Stimulated activated CD8-positive, alpha-beta memory T cell treated with anti-CD3 and anti-CD28 coated beads, Interleukin-4, amount 100 ng/mL, for 24 hours (primary cell): Measurements from ENCODE around the gene CSRP2.
A peak's percentile ranks its signal among the peaks of the same experiment; 100 is the strongest.

ENCODE experiments used
- DNase-seq: peaks from one replicate; pipeline ENCODE4 v3.0.0-alpha.2; 2020; ENCODE audit warnings: low read depth

The CSRP2 gene

GRCh38 chr12:76878899-76879709 lies at the start of gene CSRP2:
Gene CSRP2, minus strand, starts transcription at chr12:76879019. Its CDS starts 12,759 bp downstream, at chr12:76866260.
- DNase-seq = peak; percentile 57

- no peak for DNase-seq
Measured at GRCh38 chr12:76927170-76927784, 48.5 kb upstream of the CSRP2 start.

DNA sequence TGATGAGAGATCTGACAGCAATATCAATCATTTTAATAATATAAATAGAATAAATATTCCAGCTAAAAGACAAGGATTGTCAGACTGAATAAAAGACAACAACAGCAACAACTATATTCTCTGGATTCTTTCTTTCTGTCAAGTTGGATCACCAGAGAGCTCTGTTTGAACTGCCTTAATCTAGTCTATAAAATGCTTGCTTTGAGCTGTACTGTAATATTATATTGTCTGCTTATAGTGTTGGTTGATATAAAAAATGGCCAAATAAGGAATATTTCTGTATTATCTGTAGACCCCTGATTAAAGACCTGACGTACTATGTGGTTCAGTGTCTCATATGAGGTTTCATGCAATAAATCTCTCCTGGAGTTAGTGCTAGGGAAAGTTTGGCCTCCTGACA lies 46.3 kb upstream of the CSRP2 start:
- no peak for DNase-seq

- no peak for DNase-seq
Measured at GRCh38 chr12:76922866-76923265, 44.0 kb upstream of the CSRP2 start.

GRCh38 chr12:76921891-76922664 lies 43.3 kb upstream of the CSRP2 start:
- no peak for DNase-seq

DNA sequence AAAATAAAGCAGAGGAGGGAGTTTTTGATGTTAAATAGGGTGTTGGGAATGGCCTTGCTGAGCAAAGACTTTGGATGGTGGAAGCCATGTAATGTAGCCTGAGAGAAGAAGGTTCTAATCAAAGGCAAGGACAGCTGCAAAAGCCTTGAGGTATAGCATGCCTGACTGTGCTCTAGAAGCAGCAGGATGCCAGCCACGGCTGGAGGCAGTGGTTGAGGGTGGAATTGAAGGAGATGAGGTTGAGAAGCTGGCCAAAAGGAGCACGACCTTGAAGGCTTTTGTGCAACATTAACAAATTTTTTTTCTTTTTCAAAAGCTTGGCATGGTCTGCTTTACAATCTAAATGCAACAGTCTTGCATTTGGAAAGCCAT lies 42.3 kb upstream of the CSRP2 start:
- DNase-seq = no peak

DNA sequence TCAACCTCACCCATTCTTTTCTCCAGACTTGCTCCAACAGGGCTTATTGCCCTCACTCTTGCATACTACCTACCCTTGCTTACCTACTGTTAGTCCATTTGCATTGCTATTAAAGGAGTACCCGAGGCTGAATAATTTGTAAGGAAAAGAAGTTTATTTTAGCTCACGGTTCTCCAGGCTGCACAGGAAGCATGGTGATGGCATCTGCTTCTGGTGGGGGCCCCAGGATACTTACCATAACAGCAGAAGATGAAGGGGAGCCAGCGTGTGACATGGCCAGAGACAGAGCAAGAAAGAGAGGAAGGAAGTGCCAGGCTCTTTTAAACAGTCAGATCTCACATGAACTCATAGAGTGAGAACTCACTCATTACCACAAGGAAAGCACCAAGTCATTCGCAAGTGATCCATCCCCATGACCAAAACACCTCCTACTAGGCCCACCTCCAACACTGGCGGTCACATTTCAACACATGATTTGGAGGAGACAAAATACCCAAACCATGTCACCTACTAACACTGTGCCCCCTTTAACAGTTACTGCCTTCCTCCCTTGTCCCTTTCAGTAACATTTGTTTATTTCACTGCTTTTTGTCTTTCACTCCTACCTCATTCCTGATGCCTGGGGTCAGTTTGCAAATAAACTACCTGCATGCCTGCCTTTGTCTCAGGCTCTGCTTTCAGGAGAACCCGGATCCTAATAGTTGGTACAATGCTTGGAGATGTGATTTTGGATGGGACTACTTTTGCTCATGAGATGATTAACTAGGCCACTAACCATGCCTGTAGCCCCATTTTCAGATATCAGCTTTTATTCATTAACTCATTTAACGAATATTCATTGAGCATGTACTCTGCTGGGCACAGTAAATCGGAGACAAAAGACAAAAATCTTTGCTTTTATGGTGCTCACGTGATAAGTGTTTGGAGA lies 41.6 kb upstream of the CSRP2 start:
- no peak for DNase-seq

- no peak for DNase-seq
Measured at GRCh38 chr12:76919383-76920171, 40.8 kb upstream of the CSRP2 start.

GRCh38 chr12:76916170-76916540 lies 37.3 kb upstream of the CSRP2 start:
- DNase-seq = no peak

DNA sequence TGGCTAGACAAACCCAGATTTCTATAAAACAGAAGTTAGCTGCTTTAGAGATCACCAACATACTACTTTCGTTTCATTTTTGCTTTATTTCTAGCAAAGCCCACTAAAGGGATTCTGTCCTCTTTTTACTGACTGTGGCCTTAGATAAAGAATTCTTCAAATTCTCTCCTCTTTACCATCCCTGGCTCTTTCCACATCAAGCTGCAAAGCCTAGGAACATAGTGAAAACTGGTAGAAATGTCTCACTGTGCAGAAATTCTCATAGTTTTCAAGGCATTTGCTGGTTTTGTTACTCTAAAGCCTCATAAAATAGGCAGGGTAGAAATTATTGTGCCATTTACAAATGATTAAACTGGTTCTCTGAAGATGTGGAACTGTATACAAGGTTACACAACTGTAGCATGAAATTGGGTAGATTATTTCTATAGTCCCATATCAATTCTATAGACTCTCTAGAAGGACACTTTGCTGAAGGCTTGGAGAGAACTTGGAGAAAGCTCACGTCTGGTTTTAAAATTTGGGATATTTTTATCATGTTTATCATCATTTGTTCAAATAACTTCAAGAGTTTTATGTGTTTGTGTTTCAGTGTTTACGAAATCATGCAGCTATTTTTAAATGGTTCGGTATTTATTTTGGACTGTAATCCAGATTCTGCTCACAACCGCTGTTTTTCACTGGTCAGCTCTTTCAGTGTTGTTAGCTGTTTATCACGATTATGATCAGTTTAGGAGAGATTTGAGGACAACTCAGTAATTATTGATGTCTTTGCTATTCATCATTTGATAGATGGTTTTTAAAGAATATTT lies 36.7 kb upstream of the CSRP2 start:
- DNase-seq = no peak

GRCh38 chr12:76914102-76914859 lies 35.5 kb upstream of the CSRP2 start:
- DNase-seq = no peak

DNA sequence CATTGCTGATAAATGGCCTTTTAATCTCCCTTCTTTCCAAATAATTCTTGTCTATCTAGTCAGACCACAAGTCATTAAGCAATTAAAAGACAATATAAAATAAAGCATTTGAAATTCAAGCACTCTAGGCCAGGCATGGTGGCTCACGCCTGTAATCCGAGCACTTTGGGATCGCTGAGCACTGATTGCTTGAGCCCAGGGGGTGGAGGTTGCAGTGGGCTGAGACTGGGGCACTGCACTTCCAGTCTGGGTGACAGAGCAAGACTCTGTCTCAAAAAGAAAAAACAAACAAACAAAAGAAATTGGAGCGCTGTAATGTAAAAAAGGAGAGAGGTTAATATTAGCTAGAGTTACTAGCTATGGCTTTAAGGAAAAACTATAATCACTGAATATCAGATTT lies 30.5 kb upstream of the CSRP2 start:
- no peak for DNase-seq

GRCh38 chr12:76908303-76909017 lies 29.6 kb upstream of the CSRP2 start:
- DNase-seq = no peak

- no peak for DNase-seq
Measured at GRCh38 chr12:76901628-76902380, 23.0 kb upstream of the CSRP2 start.

DNA sequence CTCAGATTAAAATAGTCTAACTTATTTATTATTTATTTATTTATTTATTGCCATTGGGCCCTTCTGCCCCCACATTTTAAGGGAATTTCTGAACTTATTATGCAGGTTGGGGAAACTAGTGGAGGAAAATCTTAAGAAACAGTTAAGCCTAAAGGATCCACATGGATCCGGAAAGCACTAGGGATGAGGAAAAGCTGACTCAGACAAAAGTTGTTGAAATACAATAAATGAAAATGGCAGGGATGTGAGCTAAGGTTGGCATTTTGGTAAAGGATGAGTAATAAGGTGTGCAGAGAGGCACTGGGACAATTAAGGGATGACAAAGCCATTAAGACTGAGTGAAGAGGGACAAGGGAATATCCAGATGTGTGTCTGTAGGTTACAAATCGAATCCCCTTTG lies 20.7 kb upstream of the CSRP2 start:
- no peak for DNase-seq

DNA sequence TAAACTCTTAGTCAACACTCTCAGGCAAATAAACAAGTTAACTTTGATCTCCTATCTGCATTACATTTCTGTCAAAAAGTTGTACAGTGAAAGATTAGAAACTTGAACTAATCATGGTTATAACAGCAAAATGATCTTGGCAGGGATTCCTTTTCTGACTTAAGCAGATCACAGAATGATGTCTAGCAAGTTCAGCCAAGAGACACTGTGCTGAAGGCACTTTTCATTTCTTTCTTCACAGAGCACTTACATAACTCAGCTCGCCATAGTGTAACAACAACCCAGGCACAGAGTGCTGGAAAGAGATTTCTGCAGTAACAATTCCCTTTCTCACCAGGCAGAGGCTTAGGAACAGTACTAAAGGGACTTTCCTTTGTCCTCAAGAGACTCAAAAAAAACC lies 19.6 kb upstream of the CSRP2 start:
- no peak for DNase-seq

GRCh38 chr12:76896274-76896673 lies 17.5 kb upstream of the CSRP2 start:
- no peak for DNase-seq

GRCh38 chr12:76895796-76896195 lies 17.0 kb upstream of the CSRP2 start:
- no peak for DNase-seq
